Suprapubic skin (tissue), 4 donors: ENCODE results near the gene ATG5. TPM values are rescaled to one million over a fixed set of nuclear protein-coding genes. Genes with fewer than 3 reads are reported as not detected.

Source experiments
- DNase-seq, 2 donors: peaks; one replicate each; pipeline ENCODE4 v3.0.0-alpha.2; 2019; ENCODE audit warnings: low spot score in 2 of 2
- H3K27ac ChIP-seq: fragments of 200-600 bp; sonication (generic); one replicate; pipeline ENCODE4 v1.5.1; 2019
- H3K27me3 ChIP-seq: fragments of 200-600 bp; sonication (generic); one replicate; pipeline ENCODE4 v1.5.1; 2019
- H3K36me3 ChIP-seq: fragments of 200-600 bp; sonication (generic); one replicate; pipeline ENCODE4 v1.5.1; 2019
- H3K4me1 ChIP-seq: fragments of 200-600 bp; sonication (generic); one replicate; pipeline ENCODE4 v1.5.1; 2019
- H3K4me3 ChIP-seq: fragments of 200-600 bp; sonication (generic); one replicate; pipeline ENCODE4 v1.5.1; 2019; ENCODE audit warnings: mild to moderate bottlenecking
- H3K9me3 ChIP-seq: fragments of 200-600 bp; sonication (generic); one replicate; pipeline ENCODE4 v1.5.1; 2019
- EP300 ChIP-seq: sonication (generic); formaldehyde crosslinking; IDR thresholded peaks from one replicate; pipeline ENCODE4 v1.6.1; 2017; ENCODE audit warnings: antibody characterized with exemption
- POLR2A ChIP-seq, 2 donors: fragments of 450-650 bp; IDR thresholded peaks; one replicate each; pipeline ENCODE4 v1.6.1; 2017; ENCODE audit warnings: antibody characterized with exemption in 2 of 2, mild to moderate bottlenecking in 2 of 2, moderate library complexity in 2 of 2
- POLR2AphosphoS5 ChIP-seq, 3 donors: sonication (generic); formaldehyde crosslinking; IDR thresholded peaks; one replicate each; pipeline ENCODE4 v1.6.1; 2017; ENCODE audit warnings: antibody characterized with exemption in 3 of 3
- WGBS: methylation state at CpG from one replicate; pipeline ENCODE4 v1.1.5; 2018; 5-methylcytosine and 5-hydroxymethylcytosine counted together
- total RNA-seq, 4 donors: library from RNA; depleted of rRNA; stranded (reverse); fragments of >200 nt; gene quantifications; one replicate each; pipeline ENCODE4 v1.1.0, GENCODE V29; 2016
- TF ChIP-seq, protein P1 (sequence below), 2 donors: fragments of 200-600 bp in 1 of 2; fragments of 450-650 bp in 1 of 2; sonication (generic) in 1 of 2; IDR thresholded peaks; one replicate each; pipeline ENCODE4 v1.5.1; 2016 to 2019; ENCODE audit warnings: antibody characterized with exemption in 2 of 2, mild to moderate bottlenecking in 1 of 2, moderate library complexity in 1 of 2

The ATG5 gene
- total RNA-seq, 4 donors from 2014 or later = 18.1 to 25.7 (median 23.1) TPM

DNA sequence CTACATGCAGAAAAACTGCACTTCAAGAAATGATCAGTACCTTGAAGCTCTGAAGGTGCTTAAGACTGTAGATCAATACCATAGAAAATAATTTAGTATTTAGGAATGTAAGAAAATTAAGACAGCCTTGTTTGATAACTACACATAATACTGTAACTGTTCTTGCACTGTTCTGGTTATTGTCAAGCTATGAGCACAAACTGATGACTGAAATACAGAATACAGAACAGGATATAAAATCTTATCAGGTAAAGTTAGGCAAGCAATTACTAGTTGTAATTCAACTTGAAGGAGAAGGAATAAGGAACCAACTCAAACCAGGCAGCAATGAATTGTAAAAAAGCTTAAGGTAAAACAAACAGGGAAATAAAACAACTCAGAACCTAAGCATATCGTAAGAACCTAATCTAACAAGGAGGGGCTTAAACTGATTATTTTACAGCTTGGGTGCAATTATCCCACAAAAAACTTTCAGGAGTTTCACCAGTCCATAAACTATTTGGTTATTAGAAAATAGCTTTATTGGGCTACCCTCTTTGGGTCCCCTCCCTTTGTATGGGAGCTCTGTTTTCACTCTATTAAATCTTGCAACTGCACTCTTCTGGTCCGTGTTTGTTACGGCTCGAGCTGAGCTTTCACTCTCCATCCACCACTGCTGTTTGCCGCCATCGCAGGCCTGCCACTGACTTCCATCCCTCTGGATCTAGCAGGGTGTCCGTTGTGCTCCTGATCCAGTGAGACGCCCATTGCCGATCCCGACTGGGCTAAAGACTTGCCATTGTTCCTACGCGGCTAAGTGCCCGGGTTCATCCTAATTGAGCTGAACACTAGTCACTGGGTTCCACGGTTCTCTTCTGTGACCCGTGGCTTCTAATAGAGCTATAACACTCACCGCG is 97.7 kb downstream of the ATG5 start:
- peaks cover 3% of the 10 kb centered on the region for H3K36me3 ChIP-seq
- no peak overlapping the region for H3K27ac ChIP-seq
- DNase-seq = no peak
- H3K9me3 ChIP-seq = no peaks in the 10 kb centered on the region
- no peak overlapping the region for H3K4me3 ChIP-seq
- H3K27me3 ChIP-seq = no peaks in the 10 kb centered on the region
- WGBS = 97% methylated on average over 17 of the region's 17 CpGs
- peaks cover 4% of the 10 kb centered on the region for H3K4me1 ChIP-seq
- TF ChIP-seq EP300 (no peak), POLR2A (IDR thresholded peaks at IDR 0.05) (no peak), POLR2AphosphoS5 (IDR thresholded peaks at IDR 0.05) (no peak)
- TF ChIP-seq, protein P1, sequence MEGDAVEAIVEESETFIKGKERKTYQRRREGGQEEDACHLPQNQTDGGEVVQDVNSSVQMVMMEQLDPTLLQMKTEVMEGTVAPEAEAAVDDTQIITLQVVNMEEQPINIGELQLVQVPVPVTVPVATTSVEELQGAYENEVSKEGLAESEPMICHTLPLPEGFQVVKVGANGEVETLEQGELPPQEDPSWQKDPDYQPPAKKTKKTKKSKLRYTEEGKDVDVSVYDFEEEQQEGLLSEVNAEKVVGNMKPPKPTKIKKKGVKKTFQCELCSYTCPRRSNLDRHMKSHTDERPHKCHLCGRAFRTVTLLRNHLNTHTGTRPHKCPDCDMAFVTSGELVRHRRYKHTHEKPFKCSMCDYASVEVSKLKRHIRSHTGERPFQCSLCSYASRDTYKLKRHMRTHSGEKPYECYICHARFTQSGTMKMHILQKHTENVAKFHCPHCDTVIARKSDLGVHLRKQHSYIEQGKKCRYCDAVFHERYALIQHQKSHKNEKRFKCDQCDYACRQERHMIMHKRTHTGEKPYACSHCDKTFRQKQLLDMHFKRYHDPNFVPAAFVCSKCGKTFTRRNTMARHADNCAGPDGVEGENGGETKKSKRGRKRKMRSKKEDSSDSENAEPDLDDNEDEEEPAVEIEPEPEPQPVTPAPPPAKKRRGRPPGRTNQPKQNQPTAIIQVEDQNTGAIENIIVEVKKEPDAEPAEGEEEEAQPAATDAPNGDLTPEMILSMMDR (IDR thresholded peaks at IDR 0.05) = no peak

DNA sequence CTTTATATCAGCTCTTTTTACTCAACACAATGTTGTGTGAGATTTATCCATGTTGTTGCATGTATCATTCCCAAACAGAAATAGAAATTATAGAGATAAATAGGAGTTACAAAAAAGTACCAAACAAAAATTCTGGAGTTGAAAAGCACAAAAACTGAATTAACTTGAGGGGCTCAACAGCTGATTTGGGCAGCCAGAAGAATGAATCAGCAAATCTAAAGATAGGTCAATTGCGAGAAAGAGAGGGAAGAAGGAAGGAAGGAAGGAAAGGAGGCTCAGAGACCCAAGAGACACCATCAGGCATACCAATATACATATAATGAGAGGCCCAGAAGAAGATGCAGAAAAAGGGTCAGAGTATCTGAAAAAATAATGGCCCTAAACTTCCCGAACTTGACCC is 98.9 kb downstream of the ATG5 start:
- Histone ChIP-seq H3K36me3 (peaks cover 3% of the 10 kb centered on the region), H3K9me3 (no peaks in the 10 kb centered on the region)
- WGBS = 83% methylated on average over 2 of the region's 2 CpGs

DNA sequence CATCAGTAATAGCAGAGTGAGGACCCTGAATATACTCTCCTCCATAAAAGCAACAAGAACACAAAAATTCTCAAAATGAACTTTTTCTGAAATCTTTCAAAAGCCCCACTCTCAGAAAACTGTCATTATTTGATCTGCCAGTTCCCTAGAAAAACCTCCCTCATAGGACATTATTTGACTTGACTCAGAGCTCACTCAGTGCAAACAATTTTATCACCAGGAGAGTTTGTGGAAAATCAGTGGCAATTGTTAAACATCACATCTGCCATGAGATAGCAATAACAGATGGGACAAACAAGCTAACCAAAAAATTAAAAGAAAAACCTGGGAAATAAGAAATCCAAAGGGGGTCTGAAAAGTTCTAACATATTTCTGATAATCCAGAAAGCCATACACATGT is 100.0 kb downstream of the ATG5 start:
- Histone ChIP-seq H3K4me1 (peaks cover 4% of the 10 kb centered on the region), H3K27ac (no peak overlapping the region), H3K27me3 (no peaks in the 10 kb centered on the region), H3K36me3 (peaks cover 3% of the 10 kb centered on the region), H3K4me3 (no peak overlapping the region), H3K9me3 (no peaks in the 10 kb centered on the region)
- DNase-seq = no peak
- TF ChIP-seq EP300 = no peak

More for the DNA sequence above, 98.9 kb downstream of the ATG5 start:
- no peaks in the 10 kb centered on the region for H3K27me3 ChIP-seq
- peaks cover 4% of the 10 kb centered on the region for H3K4me1 ChIP-seq
- no peak for DNase-seq
- H3K4me3 ChIP-seq = no peak overlapping the region
- H3K27ac ChIP-seq = no peak overlapping the region
- TF ChIP-seq POLR2A (IDR thresholded peaks at IDR 0.05) (no peak), EP300 (no peak), POLR2AphosphoS5 (IDR thresholded peaks at IDR 0.05) (no peak)
- TF ChIP-seq, protein P1 (IDR thresholded peaks at IDR 0.05) = no peak

DNA sequence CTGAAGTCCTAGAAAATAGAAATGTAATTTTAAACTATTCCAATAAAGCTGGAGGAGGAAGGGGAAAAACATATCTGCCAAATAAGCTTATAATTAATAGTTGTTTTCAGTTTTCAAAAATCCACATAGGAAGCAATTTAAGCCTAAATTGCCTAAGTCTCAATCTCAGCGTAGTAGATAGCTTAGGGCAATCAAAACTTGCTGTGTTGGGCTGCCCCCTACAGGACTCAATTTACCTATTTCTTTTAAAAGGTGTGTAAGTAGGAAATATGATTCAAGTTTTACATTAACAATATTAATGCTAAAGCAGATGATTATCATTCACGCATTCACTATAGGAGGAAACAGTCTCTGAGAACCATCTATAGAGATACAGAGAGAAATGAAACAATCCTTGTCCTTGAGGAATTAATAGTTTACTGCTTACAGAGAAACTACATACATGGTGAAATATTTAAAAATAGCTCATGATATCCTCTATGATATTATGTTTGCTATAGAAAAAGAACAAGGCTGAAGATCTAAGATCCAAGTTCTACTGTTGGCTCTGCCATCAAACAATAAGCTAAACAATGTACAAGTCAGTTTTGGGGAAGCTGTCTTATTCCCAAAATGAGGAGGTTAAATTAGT is 102.1 kb downstream of the ATG5 start:
- Histone ChIP-seq H3K36me3 (peaks cover 2% of the 10 kb centered on the region), H3K4me1 (peaks cover 4% of the 10 kb centered on the region), H3K27me3 (no peaks in the 10 kb centered on the region), H3K27ac (no peak overlapping the region), H3K4me3 (no peak overlapping the region), H3K9me3 (no peaks in the 10 kb centered on the region)
- WGBS = 25% methylated on average over 2 of the region's 2 CpGs
- no peak for TF ChIP-seq POLR2A (IDR thresholded peaks at IDR 0.05)
- TF ChIP-seq POLR2AphosphoS5 (IDR thresholded peaks at IDR 0.05) = no peak
- TF ChIP-seq, protein P1 (IDR thresholded peaks at IDR 0.05) = peak; percentile 19 to 68
- no peak for TF ChIP-seq EP300
- DNase-seq = peak in 1 of 2 donors; percentile 70

DNA sequence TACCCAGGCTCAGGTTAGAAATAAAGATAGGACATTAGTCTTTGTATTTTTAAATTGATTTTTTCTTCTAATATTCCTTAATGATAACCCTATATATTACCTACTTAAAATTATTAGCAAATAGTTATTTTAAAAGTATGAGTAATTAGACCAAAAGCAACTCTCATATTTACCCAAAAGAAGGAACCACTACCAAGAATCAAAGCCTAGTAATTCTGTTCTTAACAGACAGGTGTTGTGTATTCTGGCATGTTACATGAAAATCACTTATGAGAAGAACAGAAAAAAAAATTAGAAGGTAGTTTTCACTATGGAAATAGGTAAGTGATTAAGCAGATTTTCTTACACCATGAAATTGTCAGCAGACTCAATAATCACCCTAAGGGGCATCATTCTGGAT is 105.1 kb downstream of the ATG5 start:
- Histone ChIP-seq H3K27ac (no peak overlapping the region), H3K4me3 (no peak overlapping the region), H3K4me1 (peaks cover 4% of the 10 kb centered on the region), H3K9me3 (no peaks in the 10 kb centered on the region), H3K36me3 (no peaks in the 10 kb centered on the region), H3K27me3 (no peaks in the 10 kb centered on the region)
- TF ChIP-seq EP300 = no peak
- TF ChIP-seq, protein P1 (IDR thresholded peaks at IDR 0.05) = no peak
- no peak for TF ChIP-seq POLR2A (IDR thresholded peaks at IDR 0.05)
- no peak for TF ChIP-seq POLR2AphosphoS5 (IDR thresholded peaks at IDR 0.05)
- no peak for DNase-seq
